HepG2 (cell line): ENCODE data around the gene PYGO2. TPM values are rescaled to one million over a fixed set of nuclear protein-coding genes. Genes with fewer than 3 reads are reported as not detected.
A peak's percentile ranks its signal among the peaks of the same experiment; 100 is the strongest.

Source experiments
- AGO2 ChIP-seq: fragments of 200-400 bp; formaldehyde crosslinking; optimal IDR thresholded peaks from 2 replicates; pipeline ENCODE3; 2017; ENCODE audit warnings: mild to moderate bottlenecking, low read depth, low read length, moderate library complexity
- DNMT3B ChIP-seq: conservative IDR thresholded peaks from 2 replicates; pipeline ENCODE4 v1.6.1; 2016; ENCODE audit warnings: missing biosample characterization, control low read depth
- ELF4 ChIP-seq: sonication (generic); formaldehyde crosslinking; IDR thresholded peaks from 2 replicates; pipeline ENCODE4 v1.5.0; 2020; ENCODE audit warnings: missing genetic modification reagents, mild to moderate bottlenecking, moderate library complexity, borderline replicate concordance
- ELK4 ChIP-seq: sonication (generic); formaldehyde crosslinking; IDR thresholded peaks from 2 replicates; pipeline ENCODE4 v1.9.0; 2021; ENCODE audit warnings: missing genetic modification reagents, borderline replicate concordance
- HOXD1 ChIP-seq: sonication (generic); formaldehyde crosslinking; IDR thresholded peaks from 2 replicates; pipeline ENCODE4 v1.5.0; 2020; ENCODE audit warnings: missing genetic modification reagents
- JUN ChIP-seq: sonication (generic); formaldehyde crosslinking; IDR thresholded peaks from 2 replicates; pipeline ENCODE4 v1.4.0; 2020; ENCODE audit warnings: mild to moderate bottlenecking, missing genetic modification reagents
- MATR3 ChIP-seq: sonication (generic); formaldehyde crosslinking; IDR thresholded peaks from 2 replicates; pipeline ENCODE4 v1.4.0; 2020; ENCODE audit warnings: missing genetic modification reagents
- MTA1 ChIP-seq: sonication (generic); formaldehyde crosslinking; IDR thresholded peaks from 2 replicates; pipeline ENCODE4 v1.4.0; 2020; ENCODE audit warnings: missing genetic modification reagents, mild to moderate bottlenecking, borderline replicate concordance
- NKX3-1 ChIP-seq: sonication (generic); formaldehyde crosslinking; IDR thresholded peaks from 2 replicates; pipeline ENCODE4 v1.5.0; 2020; ENCODE audit warnings: missing genetic modification reagents
- NR2F2 ChIP-seq: IDR thresholded peaks from 2 replicates; pipeline ENCODE4 v1.6.1; 2012; ENCODE audit warnings: low read depth, inconsistent platforms, borderline replicate concordance
- PRPF4 ChIP-seq: fragments of 200-400 bp; formaldehyde crosslinking; IDR thresholded peaks from 2 replicates; pipeline ENCODE4 v1.6.1; 2016; ENCODE audit warnings: low read length, low read depth; ENCODE audit not compliant: poor library complexity, severe bottlenecking
- SOX6 ChIP-seq, 2 experiments: fragments of 450-650 bp in 1 of 2; sonication (generic) in 1 of 2; formaldehyde crosslinking in 1 of 2; IDR thresholded peaks; 2 replicates each; pipeline versions ENCODE4 v1.4.0 to v1.6.1; 2017 to 2020; ENCODE audit warnings: antibody characterized with exemption in 1 of 2, mild to moderate bottlenecking in 1 of 2, missing genetic modification reagents in 1 of 2
- SUZ12 ChIP-seq: fragments of 150-350 bp; IDR thresholded peaks from 2 replicates; pipeline ENCODE4 v1.6.1; 2014; ENCODE audit warnings: low read depth, low read length
- THAP9 ChIP-seq: sonication (generic); formaldehyde crosslinking; IDR thresholded peaks from 2 replicates; pipeline ENCODE4; 2020; ENCODE audit warnings: missing genetic modification reagents, mild to moderate bottlenecking, borderline replicate concordance
- ZFP91 ChIP-seq: sonication (generic); formaldehyde crosslinking; IDR thresholded peaks from 2 replicates; pipeline ENCODE4 v1.9.0; 2022; ENCODE audit warnings: missing genetic modification reagents, mild to moderate bottlenecking, borderline replicate concordance
- ZKSCAN5 ChIP-seq: sonication (generic); formaldehyde crosslinking; IDR thresholded peaks from 2 replicates; pipeline ENCODE4 v1.5.1; 2020; ENCODE audit warnings: mild to moderate bottlenecking, missing genetic modification reagents
- ZNF10 ChIP-seq: sonication (generic); formaldehyde crosslinking; IDR thresholded peaks from 2 replicates; pipeline ENCODE4 v1.4.0; 2020; ENCODE audit warnings: mild to moderate bottlenecking, low read depth, missing genetic modification reagents, borderline replicate concordance
- ZNF549 ChIP-seq: sonication (generic); formaldehyde crosslinking; IDR thresholded peaks from 2 replicates; pipeline ENCODE4 v1.5.0; 2020; ENCODE audit warnings: missing genetic modification reagents
- ZNF614 ChIP-seq: IDR thresholded peaks from 2 replicates; pipeline ENCODE4 v1.6.1; 2018; ENCODE audit warnings: missing biosample characterization, missing genetic modification reagents, inconsistent platforms, borderline replicate concordance
- ZNF850 ChIP-seq: sonication (generic); formaldehyde crosslinking; conservative IDR thresholded peaks from 2 replicates; pipeline ENCODE4 v1.9.0; 2021; ENCODE audit warnings: mild to moderate bottlenecking, missing genetic modification reagents
- ZNF883 ChIP-seq: sonication (generic); formaldehyde crosslinking; IDR thresholded peaks from 2 replicates; pipeline ENCODE4 v1.5.1; 2020; ENCODE audit warnings: mild to moderate bottlenecking, missing genetic modification reagents; ENCODE audit errors: not compliant biosample characterization
- polyA plus RNA-seq, 8 experiments: library from polyadenylated mRNA; depleted of rRNA in 3 of 8; stranded (reverse) in 7 of 8; unstranded in 1 of 8; fragments of >200 nt; fragmentation: Illumina TruSeq in 4 of 8; extraction: Trizol in 4 of 8; gene quantifications; 2 replicates each; pipeline versions ENCODE4 v1.2.1 to v1.2.3, GENCODE V29; 2011 to 2016; ENCODE audit warnings: low read depth in 4 of 8, missing spikeins in 1 of 8, mixed read lengths in 1 of 8; ENCODE audit not compliant: insufficient read depth in 1 of 8
- total RNA-seq, 5 experiments: library from RNA; depleted of rRNA; stranded (reverse); fragments of >200 nt; fragmentation: Illumina TruSeq; extraction: Trizol; gene quantifications; 2 replicates each; pipeline ENCODE4 v1.2.3, GENCODE V29; 2016; ENCODE audit warnings: low read depth in 1 of 5

The PYGO2 gene
- total and polyA plus RNA-seq, 2 of the 13 experiments (the other 11 are each of a cell fraction or from before 2014, with no cell fraction given) = 20.3 to 21.8 TPM

- TF ChIP-seq ELK4 (CRISPR knock-in tag) (no peak), JUN (CRISPR knock-in tag) (no peak), ZNF883 (CRISPR knock-in tag) (no peak), AGO2 (peak; percentile 43), NR2F2 (no peak), SUZ12 (no peak), MTA1 (CRISPR knock-in tag) (no peak), MATR3 (CRISPR knock-in tag) (no peak), HOXD1 (CRISPR knock-in tag) (no peak), PRPF4 (no peak), ELF4 (CRISPR knock-in tag) (no peak), ZNF10 (CRISPR knock-in tag) (no peak), THAP9 (CRISPR knock-in tag) (no peak; the same call in 1 of the 2 replicates), ZFP91 (0 out of 2 replicates have a peak, but pooled peaks have one; percentile 49), ZNF850 (CRISPR knock-in tag) (no peak), DNMT3B (CRISPR knock-in tag) (no peak), SOX6 (IDR thresholded peaks at IDR 0.05) (no peak), SOX6 (CRISPR knock-in tag; IDR thresholded peaks at IDR 0.05) (peak; percentile 36), NKX3-1 (no peak), ZKSCAN5 (no peak), ZNF614 (CRISPR knock-in tag) (no peak), ZNF549 (no peak)
Measured at GRCh38 chr1:154999571-155000410, 38.2 kb upstream of the PYGO2 start (continued).
